ENCODE data around the gene PLPPR1.

PLPPR1 gene

GRCh38 chr9:101047848-101048397, 19.4 kb downstream of the PLPPR1 start:
- no peak for DNase-seq (ENCODE audit: low read depth in 4 of 4, low spot score in 1 of 4)

DNA sequence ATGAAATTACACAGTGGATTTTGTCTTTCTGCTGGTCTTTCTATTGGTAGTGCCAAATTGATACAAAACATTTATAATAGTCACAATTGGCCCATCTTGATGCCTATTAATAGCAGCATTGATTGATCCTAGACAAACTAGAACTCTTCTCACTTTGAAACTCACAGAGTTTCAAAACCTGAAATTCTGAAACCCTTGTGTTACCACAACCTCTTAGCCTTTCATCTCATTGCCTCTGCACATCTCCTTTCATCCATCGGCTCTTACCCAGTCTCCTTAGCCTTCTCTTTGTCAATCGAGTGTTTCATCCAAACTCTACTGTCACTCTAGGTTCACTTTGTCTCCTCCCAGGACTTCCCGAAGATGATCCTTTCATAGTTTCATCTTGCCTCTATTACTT, 22.1 kb downstream of the PLPPR1 start:
- DNase-seq (ENCODE audit: low read depth in 4 of 4, low spot score in 1 of 4): no peak

GRCh38 chr9:101054657-101055056, 26.1 kb downstream of the PLPPR1 start:
- no peak for DNase-seq (ENCODE audit: low read depth in 4 of 4, low spot score in 1 of 4)

DNA sequence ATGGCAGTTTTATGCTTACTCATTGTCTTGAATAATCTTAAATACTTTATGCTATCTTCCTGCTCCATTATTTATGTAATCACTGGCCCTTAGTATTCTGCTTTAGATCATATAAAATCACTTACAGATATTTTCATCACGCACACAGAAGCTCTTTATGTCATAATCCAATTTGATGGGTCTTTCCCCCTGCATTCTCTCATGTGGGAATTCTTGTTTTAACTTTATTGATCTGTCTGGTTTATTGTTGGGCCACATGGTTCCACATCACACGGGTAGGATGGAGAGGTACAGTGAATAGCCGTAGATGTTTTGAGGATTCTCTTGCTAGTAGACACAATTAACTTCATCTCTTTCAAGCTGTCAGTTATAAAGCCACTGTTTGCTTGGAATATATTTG, 27.0 kb downstream of the PLPPR1 start:
- DNase-seq (ENCODE audit: low read depth in 4 of 4, low spot score in 1 of 4): no peak

- DNase-seq (ENCODE audit: low read depth in 4 of 4, low spot score in 1 of 4): no peak
Observed at GRCh38 chr9:101062686-101063085, 34.2 kb downstream of the PLPPR1 start.

GRCh38 chr9:101063192-101063591, 34.7 kb downstream of the PLPPR1 start:
- no peak for DNase-seq (ENCODE audit: low read depth in 4 of 4, low spot score in 1 of 4)

- DNase-seq (ENCODE audit: low read depth in 4 of 4, low spot score in 1 of 4): no peak
Observed at GRCh38 chr9:101064206-101064605, 35.7 kb downstream of the PLPPR1 start.

DNA sequence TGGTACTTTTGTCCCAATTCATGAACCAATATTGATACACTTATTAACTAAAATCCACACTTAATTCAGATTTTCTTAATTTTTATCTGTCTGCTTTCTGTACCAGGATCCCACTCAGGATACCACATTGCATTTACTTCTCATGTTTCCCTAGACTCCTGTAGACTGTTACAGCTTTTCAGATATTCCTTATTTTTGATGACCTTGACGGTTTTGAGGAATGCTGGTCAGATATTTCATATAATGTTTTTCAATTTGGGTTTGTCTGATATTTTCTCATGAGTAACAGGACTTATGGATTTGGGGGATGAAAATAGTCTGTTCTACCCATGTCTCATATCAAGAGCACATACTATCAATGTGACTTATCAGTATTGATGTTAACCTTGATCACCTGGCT, 37.4 kb downstream of the PLPPR1 start:
- no peak for DNase-seq (ENCODE audit: low read depth in 4 of 4, low spot score in 1 of 4)

DNA sequence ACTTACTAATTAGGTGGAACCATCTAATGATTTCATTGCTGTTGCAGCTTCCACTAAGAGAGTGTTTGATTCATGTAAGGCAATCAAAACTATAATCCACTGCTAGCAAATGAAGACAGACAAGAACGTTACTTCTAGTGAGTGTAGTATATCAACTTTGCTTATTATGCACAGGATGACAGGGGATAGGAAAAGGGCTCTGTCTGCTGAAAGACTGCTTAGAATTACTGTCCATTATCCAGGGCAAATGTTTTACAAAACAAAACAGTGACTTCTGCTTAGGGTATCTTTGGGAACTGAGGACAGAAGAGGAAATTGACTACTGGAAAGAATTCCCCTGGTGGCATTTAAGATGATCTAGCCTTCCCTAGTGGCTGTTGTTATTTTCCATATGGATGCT, 40.2 kb downstream of the PLPPR1 start:
- DNase-seq (ENCODE audit: low read depth in 4 of 4, low spot score in 1 of 4): no peak

DNA sequence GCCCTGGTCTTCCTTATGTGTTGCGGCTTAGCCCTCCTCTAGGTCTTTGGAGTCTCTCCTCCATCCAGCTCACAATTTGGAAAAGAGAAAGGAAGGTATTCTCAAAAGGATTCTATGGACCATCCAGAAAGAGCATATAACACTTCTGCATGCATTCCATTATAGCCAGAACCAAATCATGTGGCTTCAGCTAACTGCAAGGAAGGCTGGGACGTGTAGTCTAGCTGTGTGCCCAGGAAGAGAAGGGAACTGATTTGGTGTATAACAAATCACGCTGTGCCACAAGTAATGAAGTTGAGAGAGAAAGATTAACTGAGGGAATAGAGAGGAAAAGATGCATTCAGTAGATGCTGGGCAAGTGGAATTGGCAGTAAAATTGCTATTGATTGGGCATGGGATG, 43.7 kb downstream of the PLPPR1 start:
- no peak for DNase-seq (ENCODE audit: low read depth in 4 of 4, low spot score in 1 of 4)

DNA sequence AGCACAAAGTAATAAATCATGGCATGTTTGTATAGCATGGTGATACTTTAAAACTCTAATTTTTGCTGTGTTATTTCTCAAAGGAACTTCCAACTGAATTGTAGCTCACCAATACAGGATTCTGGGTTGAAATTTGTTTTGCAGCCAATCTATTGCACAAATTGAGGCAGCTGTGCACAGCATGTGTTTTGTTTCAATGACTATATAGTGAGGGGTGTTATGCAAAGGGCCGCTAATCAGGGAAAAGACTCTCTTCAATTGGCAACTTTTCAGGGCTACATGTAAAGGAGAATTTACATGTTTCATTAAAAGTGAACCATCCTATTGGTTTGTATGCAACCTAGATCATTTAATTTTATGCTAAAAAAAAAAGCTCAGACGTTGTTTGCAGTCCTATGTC, 44.6 kb downstream of the PLPPR1 start:
- DNase-seq (ENCODE audit: low read depth in 4 of 4, low spot score in 1 of 4): no peak

- no peak for DNase-seq (ENCODE audit: low read depth in 4 of 4, low spot score in 1 of 4)
Observed at GRCh38 chr9:101081641-101082040, 53.1 kb downstream of the PLPPR1 start.

DNA sequence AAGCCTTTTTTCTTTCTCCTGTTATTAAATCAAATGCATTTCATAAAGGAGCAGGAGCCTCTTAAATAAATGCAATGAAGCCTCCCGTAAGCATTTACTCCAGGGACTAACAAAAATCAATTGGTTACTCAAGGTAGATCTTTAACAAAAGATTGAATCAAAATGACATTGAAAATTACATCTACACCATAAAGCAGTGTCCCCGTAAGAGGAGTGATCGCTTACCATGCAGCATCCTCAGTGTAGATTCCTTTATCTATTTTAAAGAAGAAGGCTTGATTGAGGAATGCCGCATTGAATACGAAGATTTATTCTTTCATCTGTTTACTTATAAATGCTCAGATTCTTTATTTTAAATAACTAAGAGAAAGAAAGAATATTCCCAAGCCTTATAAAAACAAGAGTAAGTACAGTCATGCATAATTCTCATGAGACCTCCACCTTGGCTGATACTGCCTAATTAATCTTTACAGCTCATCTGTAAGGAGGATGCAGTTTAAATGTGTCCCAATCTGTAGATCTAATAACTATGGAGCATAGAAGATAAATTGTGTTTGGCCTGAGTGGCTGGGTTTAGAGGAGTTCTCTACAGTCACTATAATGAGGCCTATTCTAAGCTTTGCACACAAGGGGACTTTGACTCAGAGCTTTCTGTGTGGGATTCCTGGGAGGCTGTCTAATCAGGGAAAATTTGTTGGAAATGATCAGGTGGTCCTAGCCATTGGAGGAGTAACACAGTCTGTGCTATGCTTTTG, 55.1 kb downstream of the PLPPR1 start:
- DNase-seq (ENCODE audit: low read depth in 4 of 4, low spot score in 1 of 4): no peak

DNA sequence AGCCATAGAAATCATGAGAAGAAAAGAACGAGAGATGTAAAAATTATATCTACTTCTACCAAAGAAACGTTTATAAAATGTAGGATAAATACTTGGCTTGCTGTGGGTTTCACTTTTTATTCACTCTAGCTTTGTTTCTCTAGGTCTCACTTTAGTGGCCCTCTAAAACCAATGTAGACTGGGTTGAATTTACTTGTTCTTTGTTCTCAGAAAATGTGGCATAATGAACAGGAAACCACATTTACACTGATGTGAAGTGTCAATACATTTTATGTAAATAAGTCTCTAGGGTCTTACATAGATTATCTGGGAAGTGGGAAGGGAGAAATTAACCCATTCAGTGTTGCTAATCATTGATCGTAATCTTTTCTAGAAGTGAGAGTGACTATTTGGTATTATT, 58.9 kb downstream of the PLPPR1 start:
- no peak for DNase-seq (ENCODE audit: low read depth in 4 of 4, low spot score in 1 of 4)

GRCh38 chr9:101092922-101093321, 64.4 kb downstream of the PLPPR1 start:
- DNase-seq (ENCODE audit: low read depth in 4 of 4, low spot score in 1 of 4): no peak

DNA sequence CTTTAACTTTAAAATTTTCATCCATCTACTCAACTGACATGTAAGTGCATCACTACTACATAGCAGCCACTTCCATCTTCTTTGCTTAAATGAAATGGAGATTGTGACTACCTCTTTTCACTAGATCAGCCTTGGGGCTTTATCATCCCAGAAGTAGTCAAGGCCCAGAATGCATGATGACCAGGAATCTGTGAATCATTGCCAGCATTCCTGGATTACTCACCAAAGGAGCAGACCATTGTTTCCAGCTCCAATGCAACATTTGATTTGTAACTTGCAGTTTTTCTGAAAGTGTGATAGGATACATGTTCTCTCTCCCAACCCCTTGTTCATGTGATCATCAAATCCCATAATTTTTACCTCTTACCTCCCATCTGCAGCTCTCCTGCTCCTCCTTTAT, 65.1 kb downstream of the PLPPR1 start:
- no peak for DNase-seq (ENCODE audit: low read depth in 4 of 4, low spot score in 1 of 4)

DNA sequence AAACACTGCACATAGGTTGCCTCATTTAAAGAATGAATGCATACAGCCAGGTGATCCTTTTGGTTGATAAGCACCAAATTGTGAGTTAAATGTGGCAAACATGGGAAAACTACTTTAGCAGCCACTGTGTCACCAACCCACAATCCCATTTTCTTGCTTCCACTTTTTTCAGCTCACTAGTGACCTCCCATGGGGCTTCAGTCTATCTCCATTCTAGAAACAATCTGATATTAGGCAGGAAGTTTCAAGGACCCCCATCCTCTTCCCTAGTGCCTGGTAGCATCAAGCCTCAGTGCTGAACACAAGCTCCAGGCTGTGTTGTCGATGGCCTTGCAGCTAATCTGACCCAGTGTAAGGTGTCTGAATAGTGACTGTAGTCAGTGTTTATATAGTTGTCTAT, 66.2 kb downstream of the PLPPR1 start:
- no peak for DNase-seq (ENCODE audit: low read depth in 4 of 4, low spot score in 1 of 4)

GRCh38 chr9:101097210-101097609, 68.7 kb downstream of the PLPPR1 start:
- DNase-seq (ENCODE audit: low read depth in 4 of 4, low spot score in 1 of 4): no peak

GRCh38 chr9:101098392-101098791, 69.9 kb downstream of the PLPPR1 start:
- DNase-seq (ENCODE audit: low read depth in 4 of 4, low spot score in 1 of 4): no peak

- no peak for DNase-seq (ENCODE audit: low read depth in 4 of 4, low spot score in 1 of 4)
Observed at GRCh38 chr9:101114317-101114716, 85.8 kb downstream of the PLPPR1 start.

DNA sequence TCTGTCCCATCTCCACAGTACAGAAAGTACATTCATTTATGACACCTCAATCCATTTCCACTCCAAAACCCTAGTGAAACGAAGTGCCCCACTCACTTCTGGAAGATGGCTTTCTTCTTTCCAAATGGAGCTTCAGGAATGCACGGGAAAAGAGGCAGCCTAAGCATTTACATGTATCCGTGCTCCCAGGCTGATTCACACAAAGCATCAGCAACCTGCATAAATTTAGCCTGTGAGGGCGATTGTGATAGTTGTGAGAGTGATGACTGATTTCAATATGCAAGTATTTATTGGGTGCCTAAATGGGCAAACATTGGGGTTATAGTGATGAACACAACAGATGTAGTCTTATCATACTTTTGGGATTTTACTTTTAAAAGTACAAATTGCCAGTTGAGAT, 86.6 kb downstream of the PLPPR1 start:
- DNase-seq (ENCODE audit: low read depth in 4 of 4, low spot score in 1 of 4): no peak

GRCh38 chr9:101117161-101117560, 88.6 kb downstream of the PLPPR1 start:
- no peak for DNase-seq (ENCODE audit: low read depth in 4 of 4, low spot score in 1 of 4)

DNA sequence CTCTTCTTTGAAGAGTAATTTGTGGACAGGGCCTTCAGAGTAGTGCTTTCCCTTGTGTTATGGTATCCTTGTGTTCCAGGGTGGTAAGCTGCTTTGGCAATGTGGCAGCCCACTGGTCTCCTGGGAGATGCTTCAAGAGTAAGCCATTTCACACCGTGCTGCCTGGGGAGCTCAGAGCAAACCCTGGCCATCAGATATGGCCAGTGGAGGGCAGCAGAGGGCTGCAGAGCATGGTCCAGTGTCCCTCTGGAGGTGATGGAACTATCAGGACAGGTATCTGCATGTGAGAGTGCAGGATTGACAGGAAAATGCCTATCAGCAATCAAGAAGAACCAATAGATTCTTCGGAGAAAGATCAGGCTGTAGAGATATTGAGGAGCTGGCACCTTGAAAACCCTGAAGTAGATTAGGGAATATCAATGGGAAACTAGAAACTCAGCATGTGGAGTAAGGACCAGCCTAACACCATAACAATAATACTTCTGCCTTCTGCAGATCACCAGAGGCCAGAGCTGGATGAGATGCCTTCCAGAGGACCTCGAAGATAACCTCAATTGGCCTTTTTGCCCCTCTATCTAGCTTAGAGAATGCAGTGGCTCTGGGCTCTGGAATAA, 90.8 kb downstream of the PLPPR1 start:
- DNase-seq (ENCODE audit: low read depth in 4 of 4, low spot score in 1 of 4): peak in 1 of 4 experiments; percentile 4

All from stimulated activated CD4-positive, alpha-beta T cell treated with anti-CD3 and anti-CD28 coated beads, Interleukin-1b, Interleukin-23, amount 100 ng/mL, for 24 hours (primary cell).